ENCODE data around the gene INTS11. TPM values are rescaled to one million over a fixed set of nuclear protein-coding genes. Genes with fewer than 3 reads are reported as not detected.
A peak's percentile ranks its signal among the peaks of the same experiment; 100 is the strongest.

The INTS11 gene
- total and polyA plus RNA-seq, 2 of the 8 experiments (the other 6 are each of a cell fraction or from before 2014, with no cell fraction given) = 113 to 243 TPM

GRCh38 chr1:1296070-1297061, 28.1 kb downstream of the INTS11 start:
- no peaks in the 10 kb centered on the region for H3K23me2 ChIP-seq (ENCODE audit: low read depth, low read length)
- no peak overlapping the region for H3K56ac ChIP-seq (replicated peaks; ENCODE audit: insufficient read length, low read depth, low read length)
- no peak overlapping the region for H2BK12ac ChIP-seq (ENCODE audit: low read depth, low read length)
- H3K27ac ChIP-seq (ENCODE audit: low read depth, low read length) = no peak overlapping the region
- no peaks in the 10 kb centered on the region for H3K79me2 ChIP-seq (ENCODE audit: control insufficient read depth in 1 of 2, insufficient read depth in 2 of 2, low read length in 2 of 2)
- H3K18ac ChIP-seq (ENCODE audit: extremely low read depth, low read length) = no peak overlapping the region
- peak overlapping the region; percentile 65 for H4K91ac ChIP-seq (replicated peaks; ENCODE audit: insufficient read length, low read length)
- H3K9me3 ChIP-seq (ENCODE audit: insufficient read depth in 2 of 2, low read depth in 1 of 2, low read length in 1 of 2) = no peaks in the 10 kb centered on the region
- FAIRE-seq (no peak), DNase-seq (ENCODE audit: low read depth in 1 of 2, low spot score in 2 of 2) (no peak)
- no peaks in the 10 kb centered on the region for H3K79me1 ChIP-seq (ENCODE audit: low read depth, low read length)
- H4K8ac ChIP-seq (ENCODE audit: extremely low read depth, insufficient read depth, low read length) = no peak overlapping the region
- H3K23ac ChIP-seq (ENCODE audit: insufficient read length) = no peak overlapping the region
- H2BK20ac ChIP-seq (ENCODE audit: low read length) = no peak overlapping the region
- no peak overlapping the region for H3K4me2 ChIP-seq (ENCODE audit: insufficient read depth in 1 of 2, low read depth in 2 of 2, low read length in 2 of 2)
- no peak overlapping the region for H3K9ac ChIP-seq (replicated peaks in 1 of 4; ENCODE audit: extremely low read depth in 1 of 4, low read depth in 3 of 4, low read length in 3 of 4)
- peaks cover 0 to 7% (median 0%) of the 10 kb centered on the region in 4 experiments; a peak in 1 of 8 replicates for H3K36me3 ChIP-seq (ENCODE audit: control insufficient read depth in 2 of 4, insufficient read depth in 4 of 4, low read length in 3 of 4)
- 93% methylated on average over 50 of the region's 62 CpGs; no CpG with 5 or more reads in 1 of the 2 experiments for WGBS, 2 experiments (ENCODE audit: extremely low coverage in 1 of 2, insufficient coverage in 1 of 2, insufficient read length in 1 of 2, insufficient replicate concordance in 2 of 2, low coverage in 1 of 2, low lambda C conversion rate in 2 of 2, missing lambda C conversion rate in 1 of 2)
- H2BK120ac ChIP-seq (replicated peaks; ENCODE audit: low read depth, low read length) = no peak overlapping the region
- H3K4ac ChIP-seq (replicated peaks; ENCODE audit: insufficient read length, low read depth, low read length) = no peak overlapping the region
- H3K14ac ChIP-seq (ENCODE audit: insufficient read length) = no peak overlapping the region
- H2BK5ac ChIP-seq (ENCODE audit: low read depth, low read length) = peak overlapping the region; percentile 60; the same call in 1 of the 2 replicates
- H2BK15ac ChIP-seq (ENCODE audit: low read length) = no peak overlapping the region
- H3K27me3 ChIP-seq (replicated peaks in 1 of 4; ENCODE audit: control insufficient read depth in 3 of 4, extremely low read depth in 1 of 4, insufficient read depth in 3 of 4, low read length in 3 of 4) = peaks cover 0 to 3% (median 0%) of the 10 kb centered on the region in 4 experiments; a peak in 1 of 7 replicates
- ChIA-PET POLR2A (ENCODE audit: partially characterized antibody) (interaction anchor here (0.6 to 1.7 kb wide), 5 partner anchors 9 to 35 kb away, joined by 3 to 6 read pairs (median 4); partner anchors contain the start of gene TAS1R3), CTCF (ENCODE audit: partially characterized antibody) (interaction anchor here (0.8 to 1.1 kb wide), 3 partner anchors 9 to 64 kb away, joined by 3 to 5 read pairs (median 3); partner anchors contain the start of genes B3GALT6 and SDF4)
- H3K4me1 ChIP-seq (replicated peaks in 1 of 4; ENCODE audit: control insufficient read depth in 3 of 4, insufficient read depth in 4 of 4, low read length in 3 of 4) = peaks cover 0 to 12% (median 0%) of the 10 kb centered on the region in 4 experiments; a peak in 2 of 7 replicates
- H3K4me3 ChIP-seq (ENCODE audit: extremely low read depth in 1 of 4, insufficient read depth in 2 of 4, low read depth in 3 of 4, low read length in 4 of 4) = no peak overlapping the region
- no peak overlapping the region for H2AFZ ChIP-seq (ENCODE audit: low read length)
- H4K5ac ChIP-seq (ENCODE audit: insufficient read length, low read depth, low read length) = no peak overlapping the region
- H4K20me1 ChIP-seq (replicated peaks in 1 of 2; ENCODE audit: control insufficient read depth in 1 of 2, insufficient read depth in 2 of 2, low read length in 2 of 2) = peaks cover 6 to 14% of the 10 kb centered on the region in 2 experiments
- H2AK5ac ChIP-seq (ENCODE audit: low read depth, low read length) = 0 out of 2 replicates have a peak overlapping the region, but pooled peaks have one; percentile 53

All from H1 (cell line).